ENCODE measurements around the gene JKAMP. TPM values are rescaled to one million over a fixed set of nuclear protein-coding genes. Genes with fewer than 3 reads are reported as not detected.
"Not testable (repeated sequence)": the region's sequence is repeated elsewhere in the genome, so short reads cannot be mapped to it uniquely, and the experiment has no call there.

The JKAMP gene
- total RNA-seq (ENCODE audit: low replicate concordance) = 25.7 and 39.5 TPM in 2 replicates
- long read RNA-seq, transcript JKAMP-203 (7 exons, 1,636 nt) = minor isoform, 42 of 180 reads
- long read RNA-seq, transcript JKAMP-201 (7 exons, 1,726 nt) = major isoform, 118 of 180 reads
- long read RNA-seq, partial matches to known transcripts = 4 of 180 reads
- long read RNA-seq, other reads (novel, unspliced or antisense) = 8 of 180 reads

GRCh38 chr14:59483819-59484638 lies at the start of gene JKAMP, which contains the start of gene L3HYPDH:
JKAMP (plus strand) TSS chr14:59484517; CDS start chr14:59484590, 73 bp downstream.
L3HYPDH (minus strand) TSS chr14:59484408; CDS start chr14:59484316, 92 bp downstream.
- Mint-ChIP-seq H3K36me3 (peaks cover 7% of the 10 kb centered on the region), H3K9me3 (no peaks in the 10 kb centered on the region), H3K27me3 (no peaks in the 10 kb centered on the region), H3K27ac (peak within 1 kb of the TSS; percentile 90), H3K4me1 (ENCODE audit: unreplicated experiment) (peaks cover 45% of the 10 kb centered on the region), H3K4me3 (peak within 1 kb of the TSS; percentile 92)
- peak; percentile 98 for DNase-seq (ENCODE audit: extremely low spot score, unreplicated experiment)
- peak; percentile 80 for TF ChIP-seq CTCF (conservative IDR thresholded peaks at IDR 0.05)

- peaks cover 3% of the 10 kb centered on the region for H3K36me3 Mint-ChIP-seq
- no peaks in the 10 kb centered on the region for H3K27me3 Mint-ChIP-seq
- no peak for TF ChIP-seq CTCF (conservative IDR thresholded peaks at IDR 0.05)
- H3K4me1 Mint-ChIP-seq (ENCODE audit: unreplicated experiment) = peaks cover 5% of the 10 kb centered on the region
- H3K9me3 Mint-ChIP-seq = no peaks in the 10 kb centered on the region
- H3K27ac Mint-ChIP-seq = no peak overlapping the region
- no peak for DNase-seq (ENCODE audit: extremely low spot score, unreplicated experiment)
- no peak overlapping the region for H3K4me3 Mint-ChIP-seq
These were observed 49.2 kb upstream of the JKAMP start for GRCh38 chr14:59435101-59435500.

- Mint-ChIP-seq H3K4me1 (ENCODE audit: unreplicated experiment) (peaks cover 5% of the 10 kb centered on the region), H3K36me3 (peaks cover 3% of the 10 kb centered on the region), H3K27me3 (no peaks in the 10 kb centered on the region), H3K27ac (no peak overlapping the region), H3K4me3 (no peak overlapping the region), H3K9me3 (no peaks in the 10 kb centered on the region)
- TF ChIP-seq CTCF (conservative IDR thresholded peaks at IDR 0.05) = no peak
- no peak for DNase-seq (ENCODE audit: extremely low spot score, unreplicated experiment)
These were observed 48.3 kb upstream of the JKAMP start for GRCh38 chr14:59435987-59436386.

- Mint-ChIP-seq H3K4me3 (no peak overlapping the region), H3K4me1 (ENCODE audit: unreplicated experiment) (peaks cover 5% of the 10 kb centered on the region), H3K27me3 (peaks cover 2% of the 10 kb centered on the region), H3K36me3 (no peaks in the 10 kb centered on the region), H3K9me3 (no peaks in the 10 kb centered on the region), H3K27ac (no peak overlapping the region)
- DNase-seq (ENCODE audit: extremely low spot score, unreplicated experiment) = no peak
- no peak for TF ChIP-seq CTCF (conservative IDR thresholded peaks at IDR 0.05)
These were observed 46.1 kb upstream of the JKAMP start for GRCh38 chr14:59438195-59438647.

- H3K4me3 Mint-ChIP-seq = no peak overlapping the region
- no peak for DNase-seq (ENCODE audit: extremely low spot score, unreplicated experiment)
- no peak for TF ChIP-seq CTCF (conservative IDR thresholded peaks at IDR 0.05)
- no peaks in the 10 kb centered on the region for H3K36me3 Mint-ChIP-seq
- no peak overlapping the region for H3K27ac Mint-ChIP-seq
- H3K4me1 Mint-ChIP-seq (ENCODE audit: unreplicated experiment) = peaks cover 5% of the 10 kb centered on the region
- H3K9me3 Mint-ChIP-seq = no peaks in the 10 kb centered on the region
- peaks cover 2% of the 10 kb centered on the region for H3K27me3 Mint-ChIP-seq
These were observed 44.9 kb upstream of the JKAMP start for GRCh38 chr14:59439256-59439965.

- not testable (repeated sequence) for H3K36me3 Mint-ChIP-seq; DNase-seq (ENCODE audit: extremely low spot score, unreplicated experiment); H3K4me1 Mint-ChIP-seq (ENCODE audit: unreplicated experiment); H3K4me3 Mint-ChIP-seq; H3K9me3 Mint-ChIP-seq; H3K27ac Mint-ChIP-seq
- peaks cover 13% of the 10 kb centered on the region for H3K27me3 Mint-ChIP-seq
These were observed 35.6 kb upstream of the JKAMP start for GRCh38 chr14:59448673-59449072.

Measured in type B pancreatic cell (in vitro differentiated cells).